ENCODE data around the gene RHBDL2. TPM values are rescaled to one million over a fixed set of nuclear protein-coding genes. Genes with fewer than 3 reads are reported as not detected.

The RHBDL2 gene
- total and polyA plus RNA-seq, 2 donors (not counting 3 experiments of a cell fraction or from before 2014, with no cell fraction given): 0.06 to 1.4 TPM

- H3K27ac ChIP-seq (ENCODE audit: insufficient read depth, low read depth, low read length): no peak overlapping the region
- intact Hi-C loops (cut with micrococcal nuclease) (no loop called here), dilution Hi-C loops (cut with MboI; ENCODE audit: extremely low pct_ligation_motif_present, low sequenced_read_pairs) (no loop called here)
- H3K4me1 ChIP-seq (ENCODE audit: control insufficient read depth, extremely low read depth, insufficient read depth, low read length): no peaks in the 10 kb centered on the region
- no peaks in the 10 kb centered on the region for H3K79me2 ChIP-seq (ENCODE audit: control insufficient read depth, insufficient read depth, low read length)
- no peaks in the 10 kb centered on the region for H3K27me3 ChIP-seq (ENCODE audit: control insufficient read depth in 2 of 2, insufficient read depth in 2 of 2, low read length in 2 of 2)
- no TSS peak for BruUV-seq (replicated peaks)
- no peaks in the 10 kb centered on the region for H3K9me1 ChIP-seq (replicated peaks; ENCODE audit: control insufficient read depth, extremely low read depth, insufficient read depth, low read length)
- no peak for TF ChIP-seq CTCF (IDR thresholded peaks at IDR 0.05; ENCODE audit: extremely low read depth in 1 of 2, insufficient read depth in 1 of 2, low read depth in 1 of 2, low read length in 2 of 2)
- TF ChIP-seq EZH2 (IDR thresholded peaks at IDR 0.05; ENCODE audit: borderline replicate concordance, low read depth, low read length, severe bottlenecking): no peak
- no peak for TF ChIP-seq JUN (IDR thresholded peaks at IDR 0.05; ENCODE audit: borderline replicate concordance, insufficient read depth, insufficient read length, low read depth)
- no peak for TF ChIP-seq GATA2 (IDR thresholded peaks at IDR 0.05; ENCODE audit: insufficient read depth, insufficient read length, low read depth, low read length)
- no peak for TF ChIP-seq POLR2A (IDR thresholded peaks at IDR 0.05; ENCODE audit: low read depth, low read length)
- TF ChIP-seq MAX (IDR thresholded peaks at IDR 0.05; ENCODE audit: insufficient read depth, insufficient read length): no peak
- TF ChIP-seq MYC (IDR thresholded peaks at IDR 0.05; ENCODE audit: low read depth, low read length): no peak
- TF ChIP-seq POLR2AphosphoS5 (IDR thresholded peaks at IDR 0.05; ENCODE audit: insufficient read depth, low read depth, low read length): no peak
- no peak for TF ChIP-seq FOS (IDR thresholded peaks at IDR 0.05; ENCODE audit: borderline replicate concordance, insufficient read depth, low read length)
- ChIA-PET CTCF (no interaction called here), POLR2A (no interaction called here)
- no peaks in the 10 kb centered on the region for H3K9me3 ChIP-seq (replicated peaks; ENCODE audit: control insufficient read depth, insufficient read depth, low read length)
- H2AFZ ChIP-seq (ENCODE audit: low read depth, low read length): no peak overlapping the region
- FAIRE-seq (peak; percentile 21), DNase-seq (ENCODE audit: low read depth, low spot score) (no peak)
- H3K9ac ChIP-seq (replicated peaks; ENCODE audit: extremely low read depth, insufficient read depth, low read length): no peak overlapping the region
- H3K36me3 ChIP-seq (ENCODE audit: control insufficient read depth in 2 of 2, extremely low read depth in 1 of 2, insufficient read depth in 2 of 2, low read length in 2 of 2): no peaks in the 10 kb centered on the region
- H3K4me2 ChIP-seq (ENCODE audit: insufficient read depth, low read length): no peak overlapping the region
- no peaks in the 10 kb centered on the region for H4K20me1 ChIP-seq (replicated peaks; ENCODE audit: control insufficient read depth, extremely low read depth, insufficient read depth, low read length)
- no peak overlapping the region for H3K4me3 ChIP-seq (replicated peaks in 1 of 3; ENCODE audit: insufficient read depth in 1 of 3, low read depth in 1 of 3, low read length in 3 of 3)
These were observed 1.2 kb upstream of the RHBDL2 start for GRCh38 chr1:38942664-38943428.
